H9 (cell line): Measurements from ENCODE around the gene TMEM187. TPM values are rescaled to one million over a fixed set of nuclear protein-coding genes. Genes with fewer than 3 reads are reported as not detected.

Experiments used
- DNase-seq: peaks from one replicate; pipeline ENCODE4 v3.0.0-alpha.2; 2017
- H2AFZ ChIP-seq: one replicate; pipeline ENCODE4 v1.6.1; 2013; ENCODE audit warnings: mild to moderate bottlenecking, low read length, control low read depth, moderate library complexity
- H2AK5ac ChIP-seq: 2 replicates; pipeline ENCODE4 v1.6.1; 2013; ENCODE audit warnings: low read length, control low read depth, mixed read lengths; ENCODE audit not compliant: insufficient read length
- H2BK120ac ChIP-seq: one replicate; pipeline ENCODE4 v1.6.1; 2013; ENCODE audit warnings: low read depth, mild to moderate bottlenecking, low read length, control low read depth, inconsistent platforms; ENCODE audit not compliant: poor library complexity, severe bottlenecking
- H2BK12ac ChIP-seq: 2 replicates; pipeline ENCODE4 v1.6.1; 2013; ENCODE audit warnings: low read length, control low read depth, mixed read lengths, low read depth; ENCODE audit not compliant: insufficient read length
- H2BK15ac ChIP-seq: 2 replicates; pipeline ENCODE4 v1.6.1; 2013; ENCODE audit warnings: low read depth, low read length, control low read depth
- H2BK20ac ChIP-seq: one replicate; pipeline ENCODE4 v1.6.1; 2013; ENCODE audit warnings: low read depth, mild to moderate bottlenecking, low read length, control low read depth, inconsistent platforms; ENCODE audit not compliant: poor library complexity, severe bottlenecking
- H2BK5ac ChIP-seq: 2 replicates; pipeline ENCODE4 v1.6.1; 2013; ENCODE audit warnings: low read length, control low read depth, mixed read lengths; ENCODE audit not compliant: insufficient read length
- H3K14ac ChIP-seq: 2 replicates; pipeline ENCODE4 v1.6.1; 2013; ENCODE audit warnings: low read length, control low read depth; ENCODE audit not compliant: insufficient read depth
- H3K18ac ChIP-seq: 2 replicates; pipeline ENCODE4 v1.6.1; 2013; ENCODE audit warnings: low read depth, mild to moderate bottlenecking, mixed read lengths, low read length, control low read depth; ENCODE audit not compliant: insufficient read length
- H3K23ac ChIP-seq: 2 replicates; pipeline ENCODE4 v1.6.1; 2013; ENCODE audit warnings: low read length, control low read depth, mixed read lengths, low read depth; ENCODE audit not compliant: insufficient read length
- H3K23me2 ChIP-seq: 2 replicates; pipeline ENCODE4 v1.6.1; 2013; ENCODE audit warnings: low read depth, mild to moderate bottlenecking, mixed read lengths, low read length, control low read depth; ENCODE audit not compliant: insufficient read length, poor library complexity, severe bottlenecking
- H3K27ac ChIP-seq: 2 replicates; pipeline ENCODE4 v1.5.1; 2013; ENCODE audit warnings: low read length, control low read depth, mixed read lengths, low read depth; ENCODE audit not compliant: insufficient read length
- H3K27me3 ChIP-seq: 2 replicates; pipeline ENCODE4 v1.6.1; 2013; ENCODE audit warnings: low read length, control low read depth, inconsistent platforms; ENCODE audit not compliant: insufficient read depth
- H3K4ac ChIP-seq: 2 replicates; pipeline ENCODE4 v1.6.1; 2013; ENCODE audit warnings: low read depth, mild to moderate bottlenecking, control low read depth, inconsistent platforms, low read length, moderate library complexity
- H3K4me1 ChIP-seq: 2 replicates; pipeline ENCODE4 v1.6.1; 2013; ENCODE audit warnings: low read length, control low read depth, inconsistent platforms; ENCODE audit not compliant: insufficient read depth
- H3K4me2 ChIP-seq: 2 replicates; pipeline ENCODE4 v1.6.1; 2013; ENCODE audit warnings: low read length, control low read depth, mixed read lengths; ENCODE audit not compliant: insufficient read length, insufficient read depth
- H3K56ac ChIP-seq: 2 replicates; pipeline ENCODE4 v1.6.1; 2013; ENCODE audit warnings: low read depth, mild to moderate bottlenecking, mixed read lengths, low read length, control low read depth; ENCODE audit not compliant: insufficient read length
- H3K79me1 ChIP-seq: 2 replicates; pipeline ENCODE4 v1.6.1; 2013; ENCODE audit warnings: low read depth, mild to moderate bottlenecking, moderate library complexity, low read length, control low read depth, inconsistent platforms; ENCODE audit not compliant: insufficient read depth, poor library complexity, severe bottlenecking
- H3K79me2 ChIP-seq: 2 replicates; pipeline ENCODE4 v1.6.1; 2013; ENCODE audit warnings: low read length, control low read depth, inconsistent platforms; ENCODE audit not compliant: insufficient read depth
- H3K9ac ChIP-seq: 2 replicates; pipeline ENCODE4 v1.6.1; 2013; ENCODE audit warnings: low read length, control low read depth, mixed read lengths; ENCODE audit not compliant: insufficient read length; ENCODE audit errors: extremely low read depth
- H3K9me3 ChIP-seq: one replicate; pipeline ENCODE4 v1.6.1; 2013; ENCODE audit warnings: low read depth, low read length, inconsistent platforms; ENCODE audit not compliant: control insufficient read depth
- H3T11ph ChIP-seq: one replicate; pipeline ENCODE4 v1.6.1; 2013; ENCODE audit warnings: mild to moderate bottlenecking, low read length, control low read depth, inconsistent platforms
- H4K20me1 ChIP-seq: one replicate; pipeline ENCODE4 v1.6.1; 2013; ENCODE audit not compliant: control insufficient read depth, insufficient read length, insufficient read depth
- H4K5ac ChIP-seq: 2 replicates; pipeline ENCODE4 v1.6.1; 2013; ENCODE audit warnings: low read depth, mild to moderate bottlenecking, mixed read lengths, low read length, control low read depth; ENCODE audit not compliant: insufficient read length
- H4K8ac ChIP-seq: replicated peaks from 2 replicates; pipeline ENCODE4 v1.6.1; 2013; ENCODE audit warnings: low read length, control low read depth, mixed read lengths, low read depth; ENCODE audit not compliant: insufficient read length
- H4K91ac ChIP-seq: 2 replicates; pipeline ENCODE4 v1.6.1; 2013; ENCODE audit warnings: low read depth, mild to moderate bottlenecking, moderate library complexity, mixed read lengths, low read length, control low read depth; ENCODE audit not compliant: insufficient read length
- H3K27ac Mint-ChIP-seq, 3 experiments: 2 replicates in 2 of 3; 3 replicates in 1 of 3; pipeline ENCODE4 v1.8.0; 2020 to 2021; ENCODE audit warnings: mixed read lengths in 3 of 3, mild to moderate bottlenecking in 1 of 3, moderate library complexity in 1 of 3
- H3K27me3 Mint-ChIP-seq: 2 replicates; pipeline ENCODE4 v1.8.0; 2021; ENCODE audit warnings: low read depth, mild to moderate bottlenecking, moderate library complexity, mixed read lengths
- H3K36me3 Mint-ChIP-seq, 3 experiments: 2 replicates in 2 of 3; 3 replicates in 1 of 3; pipeline ENCODE4 v1.8.0; 2020 to 2021; ENCODE audit warnings: low read depth in 3 of 3, mixed read lengths in 3 of 3; ENCODE audit not compliant: insufficient read depth in 1 of 3
- H3K4me1 Mint-ChIP-seq, 2 experiments: 2 replicates each; pipeline ENCODE4 v1.8.0; 2020; ENCODE audit warnings: mixed read lengths in 2 of 2
- H3K4me3 Mint-ChIP-seq, 2 experiments: 2 replicates in 1 of 2; 3 replicates in 1 of 2; pipeline ENCODE4 v1.8.0; 2020 to 2021; ENCODE audit warnings: mild to moderate bottlenecking in 2 of 2, mixed read lengths in 2 of 2, moderate library complexity in 1 of 2
- H3K9me3 Mint-ChIP-seq, 2 experiments: 2 replicates in 1 of 2; 3 replicates in 1 of 2; pipeline ENCODE4 v1.8.0; 2020; ENCODE audit warnings: mild to moderate bottlenecking in 2 of 2, mixed read lengths in 2 of 2, moderate library complexity in 1 of 2
- CTCF ChIP-seq: fragments of 200-600 bp; sonication (generic); conservative IDR thresholded peaks from 3 replicates; pipeline ENCODE4 v1.8.0; 2021; ENCODE audit warnings: antibody characterized with exemption, mild to moderate bottlenecking
- WGBS: extraction: QIAGEN DNeasy Blood & Tissue Kit; methylation state at CpG from one replicate; pipeline ENCODE4 v1.1.7; 2013; ENCODE audit warnings: missing lambda C conversion rate, low lambda C conversion rate, mixed read lengths; ENCODE audit not compliant: insufficient read length; ENCODE audit errors: extremely low coverage; 5-methylcytosine and 5-hydroxymethylcytosine counted together
- total RNA-seq: library from RNA; stranded (reverse); gene quantifications from 2 replicates; pipeline ENCODE4 v1.2.1, GENCODE V29; 2021

TMEM187 gene
- total RNA-seq, 1 experiment from 2014 or later = 2.7 TPM

GRCh38 chrX:153983321-153983801 is 10.8 kb downstream of the TMEM187 start:
- Histone ChIP-seq H3K9me3 (peaks cover 15% of the 10 kb centered on the region), H3K23me2 (no peaks in the 10 kb centered on the region), H3K79me1 (no peaks in the 10 kb centered on the region), H2BK5ac (no peak overlapping the region), H4K91ac (no peak overlapping the region), H3K18ac (no peak overlapping the region), H3K4me1 (no peaks in the 10 kb centered on the region), H3K79me2 (no peaks in the 10 kb centered on the region), H2AFZ (no peak overlapping the region), H3K27me3 (no peaks in the 10 kb centered on the region), H4K5ac (no peak overlapping the region), H3K9ac (no peak overlapping the region), H3K27ac (no peak overlapping the region), H2BK12ac (no peak overlapping the region), H2AK5ac (no peak overlapping the region), H3K56ac (no peak overlapping the region), H2BK20ac (no peak overlapping the region), H3K14ac (peak overlapping the region; percentile 46; the same call in 1 of the 2 replicates), H3T11ph (no peak overlapping the region), H2BK15ac (no peak overlapping the region), H3K23ac (no peak overlapping the region), H4K8ac (no peak overlapping the region), H2BK120ac (no peak overlapping the region), H4K20me1 (no peaks in the 10 kb centered on the region), H3K4me2 (no peak overlapping the region), H3K4ac (no peak overlapping the region)
- H3K4me3 Mint-ChIP-seq = no peak overlapping the region
- DNase-seq = no peak
- peak overlapping the region in 1 of 3 experiments; percentile 15; a peak in 1 of 7 replicates for H3K27ac Mint-ChIP-seq
- peaks cover 0 to 10% of the 10 kb centered on the region in 2 experiments; a peak in 2 of 4 replicates for H3K4me1 Mint-ChIP-seq
- WGBS = no CpG with 5 or more reads among the region's 12 CpGs
- H3K9me3 Mint-ChIP-seq = peaks cover 47 to 51% of the 10 kb centered on the region in 2 experiments
- no peak for TF ChIP-seq CTCF
- H3K36me3 Mint-ChIP-seq = peaks cover 7 to 10% (median 8%) of the 10 kb centered on the region in 3 experiments; a peak in 6 of 7 replicates
- H3K27me3 Mint-ChIP-seq = peaks cover 2% of the 10 kb centered on the region
